Measurements from ENCODE around the gene CACNB4.

CACNB4 gene

DNA sequence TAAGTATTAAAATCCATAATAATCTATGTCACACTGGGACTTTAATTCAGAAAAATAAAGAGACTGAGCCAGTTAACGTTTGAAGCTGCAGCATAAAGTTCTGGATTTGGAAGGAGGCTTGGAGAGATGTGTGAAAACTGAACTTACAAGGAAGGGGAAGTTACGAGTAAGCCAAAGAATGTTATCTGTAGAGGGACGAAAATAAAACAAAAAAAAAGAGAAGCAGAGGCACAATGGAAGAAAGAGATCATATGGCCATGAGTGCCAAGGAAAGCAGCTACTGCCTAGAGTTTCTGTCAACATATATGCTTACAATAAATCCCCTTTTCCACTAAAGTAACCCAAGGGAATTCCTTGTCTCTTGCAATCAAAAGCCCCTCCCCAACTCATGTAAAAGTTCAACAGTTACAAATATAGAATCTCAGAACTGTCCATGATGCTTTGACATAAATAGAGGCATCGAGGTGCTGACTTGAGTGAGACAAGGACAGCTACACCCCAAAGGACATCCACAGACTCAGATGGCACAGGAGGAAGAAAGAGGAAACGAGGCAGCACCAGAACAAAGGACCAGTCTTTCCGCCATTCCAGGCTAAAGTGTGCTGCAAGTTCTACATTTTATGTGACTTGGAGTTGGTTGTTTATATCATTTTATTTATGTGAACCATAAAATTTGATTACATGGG lies 254.5 kb downstream of the CACNB4 start:
- no peak overlapping the region for H3K4me3 ChIP-seq (ENCODE audit: low read depth, low read length)
- no peak for DNase-seq (ENCODE audit: low read depth)
- TF ChIP-seq, protein P1, sequence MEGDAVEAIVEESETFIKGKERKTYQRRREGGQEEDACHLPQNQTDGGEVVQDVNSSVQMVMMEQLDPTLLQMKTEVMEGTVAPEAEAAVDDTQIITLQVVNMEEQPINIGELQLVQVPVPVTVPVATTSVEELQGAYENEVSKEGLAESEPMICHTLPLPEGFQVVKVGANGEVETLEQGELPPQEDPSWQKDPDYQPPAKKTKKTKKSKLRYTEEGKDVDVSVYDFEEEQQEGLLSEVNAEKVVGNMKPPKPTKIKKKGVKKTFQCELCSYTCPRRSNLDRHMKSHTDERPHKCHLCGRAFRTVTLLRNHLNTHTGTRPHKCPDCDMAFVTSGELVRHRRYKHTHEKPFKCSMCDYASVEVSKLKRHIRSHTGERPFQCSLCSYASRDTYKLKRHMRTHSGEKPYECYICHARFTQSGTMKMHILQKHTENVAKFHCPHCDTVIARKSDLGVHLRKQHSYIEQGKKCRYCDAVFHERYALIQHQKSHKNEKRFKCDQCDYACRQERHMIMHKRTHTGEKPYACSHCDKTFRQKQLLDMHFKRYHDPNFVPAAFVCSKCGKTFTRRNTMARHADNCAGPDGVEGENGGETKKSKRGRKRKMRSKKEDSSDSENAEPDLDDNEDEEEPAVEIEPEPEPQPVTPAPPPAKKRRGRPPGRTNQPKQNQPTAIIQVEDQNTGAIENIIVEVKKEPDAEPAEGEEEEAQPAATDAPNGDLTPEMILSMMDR (IDR thresholded peaks at IDR 0.05; ENCODE audit: low read depth, low read length, missing control alignments), result no peak

DNA sequence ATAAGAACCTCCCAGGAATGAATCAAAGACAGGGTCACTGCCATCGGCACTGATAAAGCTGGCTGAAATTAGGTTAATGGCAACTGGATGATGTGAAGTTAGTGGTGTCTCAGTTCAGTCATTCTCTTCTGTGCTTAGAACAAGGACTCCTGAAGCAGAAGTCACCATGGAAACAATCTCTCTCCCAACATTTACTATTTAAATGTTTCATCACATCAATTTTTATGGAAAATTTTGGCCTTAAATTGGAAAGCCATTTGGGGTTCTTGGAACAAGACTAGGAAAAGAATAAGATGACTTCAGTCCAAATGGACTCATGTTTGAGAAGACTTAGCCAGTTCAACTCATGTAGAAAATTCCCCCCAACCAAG lies 255.2 kb downstream of the CACNB4 start:
- H3K4me3 ChIP-seq (ENCODE audit: low read depth, low read length), result no peak overlapping the region
- TF ChIP-seq, protein P1 (IDR thresholded peaks at IDR 0.05; ENCODE audit: low read depth, low read length, missing control alignments), result no peak
- DNase-seq (ENCODE audit: low read depth), result no peak

DNA sequence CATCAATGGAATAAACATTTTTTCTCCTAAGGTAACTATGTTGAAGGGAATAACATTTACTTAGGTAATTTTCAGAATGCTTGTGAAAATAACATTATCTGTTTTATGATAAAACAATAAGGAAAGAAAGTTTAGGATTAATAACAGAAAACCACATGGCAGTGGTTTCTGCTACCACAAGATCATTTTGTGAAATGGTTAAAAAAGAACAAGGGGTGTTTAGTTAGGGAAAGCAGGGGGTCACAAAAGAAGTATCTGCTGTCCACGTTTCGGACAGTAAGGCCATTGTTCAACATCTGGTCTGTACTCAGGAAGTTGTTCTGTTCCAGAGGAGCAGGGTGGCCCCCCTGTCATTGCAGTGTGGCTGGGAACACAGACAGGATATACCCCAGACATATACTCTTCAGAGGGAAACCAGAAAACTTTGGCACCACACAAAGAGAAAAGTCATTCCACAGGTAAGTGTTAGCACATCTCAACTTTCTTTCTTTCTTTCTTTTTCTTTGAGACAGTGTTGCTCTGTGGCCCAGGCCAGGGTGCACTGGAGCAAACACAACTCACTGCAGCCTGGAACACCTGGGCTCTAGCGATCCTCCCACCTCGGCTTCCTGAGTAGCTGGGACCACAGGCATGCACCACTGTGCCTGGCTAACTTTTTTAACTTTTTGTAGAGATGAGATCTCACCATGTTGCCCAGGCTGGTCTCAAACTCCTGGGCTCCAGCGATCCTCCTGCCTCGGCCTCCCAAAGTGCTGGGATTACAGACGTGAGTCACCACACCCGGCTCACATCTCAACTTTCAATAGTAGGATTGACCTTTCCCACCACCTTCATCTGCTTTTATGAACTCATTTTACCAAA lies 255.8 kb downstream of the CACNB4 start:
- peak; percentile 61 for DNase-seq (ENCODE audit: low read depth)
- TF ChIP-seq, protein P1 (IDR thresholded peaks at IDR 0.05; ENCODE audit: low read depth, low read length, missing control alignments), result no peak
- no peak overlapping the region for H3K4me3 ChIP-seq (ENCODE audit: low read depth, low read length)

DNA sequence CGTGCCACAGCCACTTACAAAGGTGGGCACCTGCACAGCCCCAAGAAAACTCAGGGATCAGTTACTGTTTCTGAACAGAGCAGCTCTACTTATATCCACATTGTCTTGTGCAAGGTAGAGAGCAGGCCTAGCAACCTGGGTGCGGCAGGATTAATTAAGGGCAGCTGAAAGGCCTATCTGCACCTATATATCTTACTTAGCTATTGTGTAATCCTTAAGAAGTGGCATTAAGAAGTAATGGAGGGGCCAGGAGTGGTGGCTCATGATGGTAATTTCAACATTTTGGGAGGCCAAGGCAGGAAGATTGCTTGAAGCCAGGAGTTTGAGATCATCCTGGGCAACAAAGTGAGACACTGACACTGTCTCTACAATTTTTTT lies 257.8 kb downstream of the CACNB4 start:
- TF ChIP-seq, protein P1 (IDR thresholded peaks at IDR 0.05; ENCODE audit: low read depth, low read length, missing control alignments), result no peak
- H3K4me3 ChIP-seq (ENCODE audit: low read depth, low read length), result no peak overlapping the region
- DNase-seq (ENCODE audit: low read depth), result no peak

DNA sequence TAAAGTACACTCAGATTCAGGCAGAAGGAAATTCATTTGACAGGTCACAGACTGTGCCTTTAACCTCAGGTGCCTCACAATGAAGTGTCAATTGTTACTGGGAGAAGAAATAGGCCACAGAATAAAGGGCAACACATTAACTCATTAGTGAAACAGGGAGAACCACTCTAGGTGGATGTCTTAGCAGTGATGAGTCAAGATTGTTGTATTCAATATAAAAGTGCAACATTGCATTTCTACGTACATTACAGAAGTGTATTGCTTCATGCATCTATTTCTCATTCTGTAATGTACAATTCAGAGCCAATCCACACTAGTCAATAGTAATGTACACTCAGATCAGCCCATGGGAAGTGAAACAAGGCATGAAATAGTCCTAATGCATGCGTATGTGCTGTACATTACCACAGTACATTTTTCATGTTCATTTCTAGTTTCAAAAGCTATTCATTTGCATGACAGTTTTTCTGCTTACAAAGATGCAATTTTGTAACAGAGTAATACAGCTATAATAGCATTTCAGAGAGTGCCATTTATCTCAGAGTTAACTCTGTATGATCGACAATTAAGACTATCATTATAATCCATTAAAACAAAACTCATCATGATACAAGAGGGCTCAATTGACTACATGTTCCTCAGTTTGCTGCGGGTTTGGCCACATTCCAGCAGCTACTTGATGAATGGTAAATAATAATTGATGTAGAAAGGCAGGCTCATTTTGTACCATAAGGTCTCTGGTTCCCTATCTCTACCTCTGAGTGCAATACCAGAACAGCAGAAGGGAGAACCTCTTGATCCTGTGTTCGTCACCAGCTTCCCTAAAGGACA lies 258.4 kb downstream of the CACNB4 start:
- DNase-seq (ENCODE audit: low read depth), result peak; percentile 86
- TF ChIP-seq, protein P1 (IDR thresholded peaks at IDR 0.05; ENCODE audit: low read depth, low read length, missing control alignments), result no peak
- H3K4me3 ChIP-seq (ENCODE audit: low read depth, low read length), result no peak overlapping the region

DNA sequence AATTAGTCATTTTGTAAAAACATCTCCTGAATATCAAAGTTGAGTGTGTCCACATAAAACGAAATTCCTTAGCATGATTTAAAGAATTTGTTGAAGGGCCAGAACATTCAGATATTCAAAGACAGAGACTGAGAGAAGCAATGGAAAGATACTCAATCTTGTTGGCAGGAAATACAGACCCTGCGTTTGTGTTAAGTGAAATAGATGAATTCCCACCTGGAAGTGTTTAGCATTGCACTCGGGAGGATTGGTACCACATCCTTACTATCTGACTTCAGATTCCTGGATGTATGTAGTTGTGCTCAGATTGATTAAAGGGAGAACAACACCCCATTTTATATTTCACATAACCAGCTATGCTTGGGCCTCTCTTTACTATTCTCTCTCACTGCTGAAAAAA lies 260.9 kb downstream of the CACNB4 start:
- DNase-seq (ENCODE audit: low read depth), result no peak
- no peak overlapping the region for H3K4me3 ChIP-seq (ENCODE audit: low read depth, low read length)
- TF ChIP-seq, protein P1 (IDR thresholded peaks at IDR 0.05; ENCODE audit: low read depth, low read length, missing control alignments), result no peak

Data from GM12864 (cell line).